ENCODE results near the gene ANAPC15.

DNA sequence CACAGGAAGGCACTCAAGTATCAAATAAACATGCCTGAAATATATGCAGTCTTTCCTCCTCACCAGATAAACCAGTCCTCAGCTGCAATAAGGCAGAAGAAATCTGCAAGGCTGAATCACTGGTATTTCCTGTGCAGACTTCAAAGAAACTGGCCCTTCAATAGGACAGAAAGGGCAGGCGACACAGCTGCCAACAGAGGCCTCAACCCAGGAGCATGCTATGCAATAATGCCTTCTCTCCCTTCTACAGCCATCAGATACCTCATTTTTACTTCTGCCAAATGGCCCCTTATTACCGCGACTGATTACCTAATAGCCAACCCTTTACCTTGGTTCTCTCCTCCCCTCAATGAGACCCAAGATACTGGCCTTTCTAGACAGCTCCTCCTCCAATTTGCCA lies 40.1 kb downstream of the ANAPC15 start:
- TF ChIP-seq CTCF (IDR thresholded peaks at IDR 0.05; ENCODE audit: extremely low read depth in 1 of 2, insufficient read depth in 1 of 2, low read depth in 1 of 2, low read length in 2 of 2) (no peak), POLR2A (IDR thresholded peaks at IDR 0.05; ENCODE audit: low read depth, low read length) (no peak), POLR2AphosphoS5 (IDR thresholded peaks at IDR 0.05; ENCODE audit: insufficient read depth, low read depth, low read length) (peak; percentile 78), MAX (IDR thresholded peaks at IDR 0.05; ENCODE audit: insufficient read depth, insufficient read length) (no peak), EZH2 (IDR thresholded peaks at IDR 0.05; ENCODE audit: borderline replicate concordance, low read depth, low read length, severe bottlenecking) (no peak), JUN (IDR thresholded peaks at IDR 0.05; ENCODE audit: borderline replicate concordance, insufficient read depth, insufficient read length, low read depth) (peak; percentile 77), GATA2 (IDR thresholded peaks at IDR 0.05; ENCODE audit: insufficient read depth, insufficient read length, low read depth, low read length) (no peak), MYC (IDR thresholded peaks at IDR 0.05; ENCODE audit: low read depth, low read length) (no peak), FOS (IDR thresholded peaks at IDR 0.05; ENCODE audit: borderline replicate concordance, insufficient read depth, low read length) (peak; percentile 77)

Measured in endothelial cell of umbilical vein (primary cell).